Right atrium auricular region (tissue), 2 donors: ENCODE results near the gene DMPK. TPM values are rescaled to one million over a fixed set of nuclear protein-coding genes. Genes with fewer than 3 reads are reported as not detected.
"Not testable (repeated sequence)": the region's sequence is repeated elsewhere in the genome, so short reads cannot be mapped to it uniquely, and the experiment has no call there.

Source experiments
- DNase-seq: peaks from one replicate; pipeline ENCODE4 v3.0.0-alpha.2; 2019; ENCODE audit warnings: low spot score
- H3K27ac ChIP-seq, 2 donors: fragments of 200-600 bp; sonication (generic); 1 replicate in 1 of 2; 2 replicates in 1 of 2; pipeline ENCODE4 v1.5.1; 2016 to 2019
- H3K27me3 ChIP-seq, 2 donors: fragments of 200-600 bp; sonication (generic); one replicate each; pipeline versions ENCODE4 v1.5.1 to v1.6.0; 2017 to 2019
- H3K36me3 ChIP-seq: fragments of 200-600 bp; sonication (generic); one replicate; pipeline ENCODE4 v1.5.1; 2016
- H3K4me1 ChIP-seq, 2 donors: fragments of 200-600 bp; sonication (generic); one replicate each; pipeline versions ENCODE4 v1.5.1 to v1.6.0; 2017 to 2019
- H3K4me3 ChIP-seq, 2 donors: fragments of 200-600 bp; sonication (generic); 1 replicate in 1 of 2; 2 replicates in 1 of 2; pipeline ENCODE4 v1.5.1; 2017 to 2019; ENCODE audit warnings: mild to moderate bottlenecking in 1 of 2, moderate library complexity in 1 of 2
- H3K9me3 ChIP-seq, 2 donors: fragments of 200-600 bp; sonication (generic); one replicate each; pipeline ENCODE4 v1.5.1; 2019
- CTCF ChIP-seq, 2 donors: fragments of 200-600 bp; sonication (generic); IDR thresholded peaks; one replicate each; pipeline ENCODE4 v1.5.1; 2019; ENCODE audit warnings: antibody characterized with exemption in 2 of 2
- total RNA-seq, 2 donors: library from RNA; depleted of rRNA; stranded (reverse); fragments of >200 nt; gene quantifications; one replicate each; pipeline ENCODE4 v1.1.0, GENCODE V29; 2016

DMPK gene
- total RNA-seq, 2 donors from 2014 or later = 107 to 214 TPM

GRCh38 chr19:45804140-45804958 lies 22.1 kb upstream of the DMPK start:
- TF ChIP-seq CTCF (IDR thresholded peaks at IDR 0.05) = no peak
- Histone ChIP-seq H3K27me3 (no peaks in the 10 kb centered on the region), H3K9me3 (no peaks in the 10 kb centered on the region), H3K27ac (no peak overlapping the region), H3K4me3 (no peak overlapping the region), H3K36me3 (no peaks in the 10 kb centered on the region), H3K4me1 (peaks cover 0 to under 1% of the 10 kb centered on the region in 2 donors)
- DNase-seq = no peak

GRCh38 chr19:45801603-45802175 lies 19.4 kb upstream of the DMPK start:
- DNase-seq = no peak
- Histone ChIP-seq H3K4me3 (no peak overlapping the region), H3K36me3 (no peaks in the 10 kb centered on the region), H3K9me3 (no peaks in the 10 kb centered on the region), H3K27ac (no peak overlapping the region), H3K4me1 (peaks cover 0 to 8% of the 10 kb centered on the region in 2 donors), H3K27me3 (no peaks in the 10 kb centered on the region)
- no peak for TF ChIP-seq CTCF (IDR thresholded peaks at IDR 0.05)

- Histone ChIP-seq H3K9me3 (no peaks in the 10 kb centered on the region), H3K4me1 (peaks cover 0 to 8% of the 10 kb centered on the region in 2 donors), H3K4me3 (no peak overlapping the region), H3K27me3 (no peaks in the 10 kb centered on the region), H3K36me3 (no peaks in the 10 kb centered on the region), H3K27ac (no peak overlapping the region)
- no peak for TF ChIP-seq CTCF (IDR thresholded peaks at IDR 0.05)
- no peak for DNase-seq
These were observed 17.8 kb upstream of the DMPK start for GRCh38 chr19:45800070-45800553.

DNA sequence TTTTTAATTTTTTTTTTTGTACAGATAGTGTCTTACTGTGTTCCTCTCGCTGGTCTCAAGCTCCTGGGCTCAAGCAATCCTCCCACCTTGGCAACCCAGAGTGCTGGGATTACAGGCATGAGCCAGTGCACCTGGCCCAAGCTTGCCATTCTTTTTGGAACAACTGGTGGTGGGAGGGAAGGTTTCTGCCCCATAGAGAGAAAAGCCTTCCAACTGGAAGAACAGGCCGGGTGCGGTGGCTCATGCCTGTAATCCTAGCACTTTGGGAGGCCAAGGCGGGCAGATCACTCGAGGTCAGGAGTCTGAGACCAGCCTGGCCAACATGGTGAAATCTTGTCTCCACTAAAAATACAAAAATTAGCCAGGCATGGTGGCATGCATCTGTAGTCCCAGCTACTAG lies 17.3 kb upstream of the DMPK start:
- H3K9me3 ChIP-seq, H3K4me3 ChIP-seq, H3K4me1 ChIP-seq, DNase-seq, H3K27ac ChIP-seq, H3K36me3 ChIP-seq, H3K27me3 ChIP-seq: not testable (repeated sequence)

GRCh38 chr19:45798995-45799517 lies 16.8 kb upstream of the DMPK start:
- peak; percentile 71 for DNase-seq
- H3K4me1 ChIP-seq = peaks cover 0 to 8% of the 10 kb centered on the region in 2 donors
- no peak overlapping the region for H3K27ac ChIP-seq
- no peak overlapping the region for H3K4me3 ChIP-seq
- H3K9me3 ChIP-seq = no peaks in the 10 kb centered on the region
- H3K36me3 ChIP-seq = no peaks in the 10 kb centered on the region
- TF ChIP-seq CTCF (IDR thresholded peaks at IDR 0.05) = peak; percentile 74 to 93
- H3K27me3 ChIP-seq = no peaks in the 10 kb centered on the region

DNA sequence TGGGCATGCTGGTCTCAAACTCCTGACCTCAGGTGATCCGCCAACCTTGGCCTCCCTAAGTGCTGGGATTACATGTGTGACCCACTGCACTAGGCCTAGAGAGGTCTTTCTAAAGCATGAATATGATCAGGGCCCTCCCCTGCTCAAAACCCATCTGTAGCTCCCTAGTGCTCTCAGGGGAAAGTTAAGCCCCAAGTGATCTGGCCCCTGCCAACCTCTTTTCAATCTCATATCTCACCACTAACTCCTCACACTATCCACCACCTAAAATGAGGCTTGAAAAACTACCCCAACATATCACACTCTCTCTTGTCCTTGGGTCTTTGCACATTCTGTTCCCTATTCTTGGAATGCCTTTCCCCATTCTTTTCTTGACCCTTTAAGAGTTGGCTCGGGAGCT lies 12.3 kb upstream of the DMPK start:
- no peak for DNase-seq
- Histone ChIP-seq H3K4me1 (peaks cover 0 to 26% of the 10 kb centered on the region in 2 donors), H3K27ac (no peak overlapping the region), H3K4me3 (no peak overlapping the region), H3K36me3 (peaks cover 7% of the 10 kb centered on the region), H3K27me3 (no peaks in the 10 kb centered on the region), H3K9me3 (no peaks in the 10 kb centered on the region)
- TF ChIP-seq CTCF (IDR thresholded peaks at IDR 0.05) = no peak
